ENCODE measurements around the gene AGPAT4. TPM values are rescaled to one million over a fixed set of nuclear protein-coding genes. Genes with fewer than 3 reads are reported as not detected.

AGPAT4 gene
- total RNA-seq, 4 donors from 2014 or later: 0.36 to 0.61 (median 0.53) TPM

- no peak for ATAC-seq
- intact Hi-C loops (cut with DNase I; ENCODE audit: low total_unique reads) (no loop called here), in situ Hi-C loops (cut with MboI; ENCODE audit: low sequenced_read_pairs in 4 of 4) (no loop called here)
- Histone ChIP-seq H3K27ac (no peak overlapping the region), H3K9me3 (no peaks in the 10 kb centered on the region), H3K27me3 (no peaks in the 10 kb centered on the region), H3K36me3 (no peaks in the 10 kb centered on the region), H3K4me1 (peaks cover 0 to 6% of the 10 kb centered on the region in 2 donors), H3K4me3 (no peak overlapping the region)
- no peak for DNase-seq
- TF ChIP-seq CTCF (IDR thresholded peaks at IDR 0.05 in 4 of 5, conservative IDR thresholded peaks at IDR 0.05 in 1 of 5): no peak
- no peak for TF ChIP-seq POLR2A (IDR thresholded peaks at IDR 0.05)
Observed at GRCh38 chr6:161230339-161230738, 43.5 kb downstream of the AGPAT4 start.

- peak in 1 of 2 donors; percentile 74 for ATAC-seq
- peaks cover 0 to 6% of the 10 kb centered on the region in 2 donors for H3K4me1 ChIP-seq
- H3K27me3 ChIP-seq: no peaks in the 10 kb centered on the region
- H3K4me3 ChIP-seq: no peak overlapping the region
- intact Hi-C loops (cut with DNase I; ENCODE audit: low total_unique reads) (no loop called here), in situ Hi-C loops (cut with MboI; ENCODE audit: low sequenced_read_pairs in 4 of 4) (no loop called here)
- peak overlapping the region; percentile 10 to 52 (median 37) for H3K27ac ChIP-seq
- TF ChIP-seq POLR2A (IDR thresholded peaks at IDR 0.05) (no peak), CTCF (IDR thresholded peaks at IDR 0.05 in 4 of 5, conservative IDR thresholded peaks at IDR 0.05 in 1 of 5) (no peak)
- no peaks in the 10 kb centered on the region for H3K9me3 ChIP-seq
- H3K36me3 ChIP-seq: no peaks in the 10 kb centered on the region
- no peak for DNase-seq
Observed at GRCh38 chr6:161228921-161229591, 44.8 kb downstream of the AGPAT4 start.

GRCh38 chr6:161228096-161228495, 45.8 kb downstream of the AGPAT4 start:
- TF ChIP-seq POLR2A (IDR thresholded peaks at IDR 0.05) (no peak), CTCF (IDR thresholded peaks at IDR 0.05 in 4 of 5, conservative IDR thresholded peaks at IDR 0.05 in 1 of 5) (no peak)
- in situ Hi-C loops (cut with MboI; ENCODE audit: low sequenced_read_pairs in 4 of 4) (no loop called here), intact Hi-C loops (cut with DNase I; ENCODE audit: low total_unique reads) (no loop called here)
- Histone ChIP-seq H3K4me1 (peaks cover 0 to 6% of the 10 kb centered on the region in 2 donors), H3K27ac (no peak overlapping the region), H3K36me3 (no peaks in the 10 kb centered on the region), H3K4me3 (no peak overlapping the region), H3K9me3 (no peaks in the 10 kb centered on the region), H3K27me3 (no peaks in the 10 kb centered on the region)
- DNase-seq: no peak
- peak in 1 of 2 donors; percentile 45 for ATAC-seq

GRCh38 chr6:161227004-161227960, 46.6 kb downstream of the AGPAT4 start:
- Histone ChIP-seq H3K27ac (no peak overlapping the region), H3K4me1 (peaks cover 0 to 6% of the 10 kb centered on the region in 2 donors), H3K9me3 (no peaks in the 10 kb centered on the region), H3K36me3 (no peaks in the 10 kb centered on the region), H3K27me3 (no peaks in the 10 kb centered on the region), H3K4me3 (no peak overlapping the region)
- TF ChIP-seq CTCF (IDR thresholded peaks at IDR 0.05 in 4 of 5, conservative IDR thresholded peaks at IDR 0.05 in 1 of 5) (no peak), POLR2A (IDR thresholded peaks at IDR 0.05) (no peak)
- in situ Hi-C loops (cut with MboI; ENCODE audit: low sequenced_read_pairs in 4 of 4) (no loop called here), intact Hi-C loops (cut with DNase I; ENCODE audit: low total_unique reads) (no loop called here)
- ATAC-seq (no peak), DNase-seq (no peak)
